ENCODE results near the gene FAM53B. TPM values are rescaled to one million over a fixed set of nuclear protein-coding genes. Genes with fewer than 3 reads are reported as not detected.

Gene FAM53B
- total RNA-seq, 1 donor from 2014 or later = 17.5 TPM

- DNase-seq (ENCODE audit: low read depth, low spot score) = no peak
Observed at GRCh38 chr10:124680675-124681074, 63.5 kb downstream of the FAM53B start.

GRCh38 chr10:124679401-124679800 lies 64.8 kb downstream of the FAM53B start:
- no peak for DNase-seq (ENCODE audit: low read depth, low spot score)

- DNase-seq (ENCODE audit: low read depth, low spot score) = no peak
Observed at GRCh38 chr10:124678557-124679240, 65.5 kb downstream of the FAM53B start.

DNA sequence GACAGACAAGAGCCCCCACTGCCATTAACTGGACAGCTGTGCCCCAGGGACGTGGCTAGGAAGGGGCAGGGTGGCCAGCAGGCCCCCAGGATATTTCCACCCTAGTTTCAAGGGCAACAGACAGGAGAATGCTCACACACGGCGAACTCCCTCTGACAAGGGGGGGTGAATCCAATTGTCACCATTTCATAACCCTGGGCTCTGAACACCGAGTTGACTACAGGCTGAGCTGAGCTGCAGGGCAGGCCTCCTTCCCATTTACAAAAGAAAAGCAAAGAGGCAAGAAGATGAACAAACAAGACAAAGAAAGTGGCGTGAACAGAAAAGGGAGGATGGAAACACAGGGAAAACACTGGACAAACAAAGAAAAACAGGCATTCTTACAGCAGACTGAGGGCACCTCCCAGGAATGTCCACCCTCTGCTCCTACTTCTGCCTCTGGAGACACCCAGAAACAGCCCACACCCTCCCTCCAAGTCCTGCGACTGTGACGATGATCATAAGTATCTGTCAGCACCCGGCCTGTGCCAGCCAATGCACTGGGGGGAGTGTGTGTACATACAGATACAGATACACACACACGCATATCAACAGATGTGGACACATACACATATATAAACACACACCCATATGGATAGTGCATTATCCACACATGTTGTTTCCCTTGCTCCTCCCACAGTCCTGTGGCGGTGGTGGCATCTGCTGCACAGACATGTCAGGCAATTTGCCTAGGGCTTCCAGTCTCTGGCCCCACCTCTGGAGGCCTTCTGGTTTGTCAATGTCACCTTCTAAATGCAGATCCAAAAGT lies 66.2 kb downstream of the FAM53B start:
- DNase-seq (ENCODE audit: low read depth, low spot score) = no peak

GRCh38 chr10:124677293-124677699 lies 66.9 kb downstream of the FAM53B start:
- DNase-seq (ENCODE audit: low read depth, low spot score) = no peak

GRCh38 chr10:124676416-124677062 lies 67.6 kb downstream of the FAM53B start:
- DNase-seq (ENCODE audit: low read depth, low spot score) = no peak

DNA sequence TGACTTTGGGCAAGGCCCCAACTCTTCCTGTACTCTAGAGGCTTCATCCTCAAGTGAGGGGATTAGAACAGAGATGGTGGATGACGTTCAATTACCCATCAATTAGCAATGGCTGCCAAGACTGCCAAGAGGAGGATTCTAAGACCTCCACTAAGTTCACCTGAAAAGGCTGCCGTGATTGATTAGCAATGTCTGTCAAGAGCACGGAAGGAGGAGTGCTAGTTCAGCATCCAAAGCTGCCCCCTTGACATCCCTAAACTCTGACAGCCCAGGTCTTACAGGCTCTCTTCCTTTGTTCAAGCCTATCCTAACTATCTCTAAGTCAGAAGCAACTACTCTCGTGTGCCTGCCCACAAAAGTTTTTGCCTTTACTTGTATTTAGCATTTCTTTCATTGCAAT lies 68.4 kb downstream of the FAM53B start:
- DNase-seq (ENCODE audit: low read depth, low spot score) = no peak

GRCh38 chr10:124675261-124675660 lies 68.9 kb downstream of the FAM53B start:
- DNase-seq (ENCODE audit: low read depth, low spot score) = no peak

- no peak for DNase-seq (ENCODE audit: low read depth, low spot score)
Observed at GRCh38 chr10:124674768-124675222, 69.4 kb downstream of the FAM53B start.

DNA sequence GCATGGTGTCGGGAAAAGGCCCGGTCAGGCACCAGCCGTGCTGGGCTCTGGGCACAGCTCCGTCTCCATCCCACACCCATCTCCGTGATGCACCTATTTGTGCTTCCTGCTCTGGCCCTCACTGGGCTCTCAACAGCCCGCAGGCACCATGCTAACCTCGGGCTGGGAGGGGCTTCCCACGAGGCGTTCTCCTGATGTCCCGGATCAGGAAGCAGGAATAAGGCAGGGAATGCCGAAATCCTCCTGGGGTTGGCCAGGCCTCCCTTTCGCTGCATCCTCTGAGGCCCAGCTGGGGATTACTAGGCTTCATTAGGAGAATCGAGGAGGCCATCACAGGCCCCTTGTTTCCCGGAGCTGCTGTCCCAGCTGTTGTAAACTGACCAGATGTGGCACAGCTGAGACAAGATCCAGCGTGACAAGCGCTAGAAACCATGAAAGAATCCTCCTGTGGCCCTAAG lies 72.0 kb downstream of the FAM53B start:
- DNase-seq (ENCODE audit: low read depth, low spot score) = no peak

GRCh38 chr10:124671486-124672075 lies 72.6 kb downstream of the FAM53B start:
- DNase-seq (ENCODE audit: low read depth, low spot score) = no peak

GRCh38 chr10:124670849-124671248 lies 73.3 kb downstream of the FAM53B start:
- DNase-seq (ENCODE audit: low read depth, low spot score) = no peak

DNA sequence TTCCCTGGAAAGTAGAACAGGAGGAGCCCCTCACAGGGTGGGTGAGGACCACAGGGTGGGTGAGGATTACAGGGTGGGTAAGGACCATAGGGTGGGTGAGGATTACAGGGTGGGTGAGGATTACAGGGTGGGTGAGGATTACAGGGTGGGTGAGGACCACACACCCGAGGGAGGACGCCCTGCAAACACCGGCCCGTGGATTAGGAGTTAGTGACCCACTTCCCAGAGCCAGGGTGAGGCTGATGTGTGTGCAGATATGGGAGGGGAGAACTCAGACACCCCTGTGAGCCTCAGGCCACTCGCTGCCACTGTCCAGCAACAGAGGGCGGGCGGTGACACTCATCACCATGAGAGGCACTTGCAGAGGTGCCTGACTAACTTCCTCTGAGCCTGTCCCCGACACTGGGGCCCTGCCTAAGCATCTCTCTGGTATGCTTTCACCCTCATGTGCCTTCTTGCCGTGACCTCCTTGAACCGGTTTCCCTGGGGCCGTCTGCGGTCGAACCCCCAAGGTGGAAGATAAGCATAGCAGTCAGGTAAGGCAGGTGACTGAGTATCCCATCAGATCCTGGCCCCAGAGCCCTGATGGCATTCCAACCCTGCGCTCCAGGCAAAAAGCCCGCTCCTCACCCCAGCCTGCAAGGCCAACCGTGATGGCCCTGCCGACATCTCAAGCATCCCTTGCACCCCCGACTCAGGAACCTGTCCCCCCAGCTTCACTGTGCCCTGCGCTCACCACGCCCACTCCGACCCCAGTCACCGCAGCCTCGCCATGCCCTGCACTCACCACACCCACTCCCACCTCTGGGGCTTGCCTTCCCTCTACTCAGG lies 74.1 kb downstream of the FAM53B start:
- DNase-seq (ENCODE audit: low read depth, low spot score) = no peak

GRCh38 chr10:124669141-124669823 lies 74.9 kb downstream of the FAM53B start:
- no peak for DNase-seq (ENCODE audit: low read depth, low spot score)

DNA sequence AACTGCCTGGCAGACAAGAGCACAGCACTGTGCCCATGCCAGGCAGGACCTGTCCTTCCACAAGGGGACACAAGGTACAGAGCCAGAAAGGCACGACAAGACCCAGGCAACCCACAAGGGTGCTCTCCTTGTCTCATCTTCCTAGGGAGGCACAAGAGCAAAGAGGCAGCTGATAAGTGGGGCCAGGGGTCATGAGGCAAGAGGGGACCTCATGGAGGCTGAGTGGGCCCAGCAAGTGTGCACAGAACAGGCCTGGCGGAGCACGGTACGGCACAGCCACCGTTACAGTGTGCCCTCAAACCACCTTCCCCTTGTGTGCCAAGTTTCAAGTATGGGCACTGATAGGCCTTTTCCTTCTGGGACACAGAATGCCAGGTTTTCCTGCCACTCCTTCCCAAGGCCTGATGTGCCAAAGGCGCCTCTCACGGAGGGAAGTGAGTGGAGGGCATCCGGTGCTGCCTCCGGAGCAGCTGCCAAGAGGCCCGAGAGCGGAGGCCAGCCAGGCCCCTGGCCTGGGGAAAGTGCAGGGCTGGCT lies 75.6 kb downstream of the FAM53B start:
- no peak for DNase-seq (ENCODE audit: low read depth, low spot score)

GRCh38 chr10:124667425-124668345 lies 76.5 kb downstream of the FAM53B start:
- no peak for DNase-seq (ENCODE audit: low read depth, low spot score)

GRCh38 chr10:124666494-124666893 lies 77.7 kb downstream of the FAM53B start:
- no peak for DNase-seq (ENCODE audit: low read depth, low spot score)

DNA sequence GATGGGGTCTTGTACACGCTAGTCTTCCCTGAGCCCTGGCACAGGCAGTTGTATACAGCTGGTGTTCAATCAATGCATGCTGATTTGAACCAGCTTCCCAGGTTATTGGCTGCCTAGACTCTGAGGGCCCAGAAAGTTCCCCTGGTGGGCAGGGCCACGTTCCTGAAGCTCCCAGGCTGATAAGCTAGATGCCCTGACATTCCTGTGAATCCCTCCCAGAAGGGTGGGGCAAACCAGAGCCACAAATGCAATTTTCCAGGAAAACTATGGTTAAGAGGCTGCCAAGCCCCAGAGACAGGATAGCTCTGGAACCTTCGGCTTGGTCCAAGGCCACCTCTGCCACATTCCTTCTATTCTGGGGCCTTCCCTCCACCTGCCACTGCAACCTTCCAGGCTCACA lies 78.2 kb downstream of the FAM53B start:
- no peak for DNase-seq (ENCODE audit: low read depth, low spot score)

DNA sequence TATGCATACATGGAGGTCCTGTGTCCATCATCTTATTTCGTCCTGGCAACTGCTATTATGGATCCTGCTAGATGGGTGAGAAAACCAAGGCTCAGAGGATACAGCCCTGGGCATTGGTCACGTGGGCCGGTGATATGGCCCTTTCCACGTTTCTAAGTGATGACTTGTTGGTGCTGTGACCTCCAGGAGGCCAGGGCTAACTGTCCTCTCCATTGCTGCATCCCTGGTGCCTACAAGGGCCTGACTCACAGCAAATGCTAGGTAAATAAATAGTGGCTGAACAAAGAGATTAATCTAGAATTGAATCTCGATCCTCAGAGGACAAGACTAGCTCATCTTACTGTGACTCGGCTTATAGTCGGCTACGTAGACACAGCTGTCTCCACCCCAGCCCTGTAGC lies 78.6 kb downstream of the FAM53B start:
- no peak for DNase-seq (ENCODE audit: low read depth, low spot score)
